IPS DF 4.7 (cell line): ENCODE results near the gene CBFA2T3.

Experiments
- DNase-seq: peaks from one replicate; pipeline ENCODE4 v3.0.0-alpha.2; 2013; ENCODE audit warnings: low spot score; ENCODE audit errors: extremely low read depth

CBFA2T3 gene

GRCh38 chr16:88977812-88978607, 1.0 kb upstream of the CBFA2T3 start:
- DNase-seq: no peak

- DNase-seq: no peak
Measured at GRCh38 chr16:88976366-88977017, 515 bp downstream of the CBFA2T3 start.

- no peak for DNase-seq
Measured at GRCh38 chr16:88975511-88976061, 1.4 kb downstream of the CBFA2T3 start.

GRCh38 chr16:88974916-88975215, 2.1 kb downstream of the CBFA2T3 start:
- no peak for DNase-seq

GRCh38 chr16:88974080-88974915, 2.7 kb downstream of the CBFA2T3 start:
- DNase-seq: no peak

GRCh38 chr16:88973415-88974050, 3.5 kb downstream of the CBFA2T3 start:
- no peak for DNase-seq

- DNase-seq: no peak
Measured at GRCh38 chr16:88973007-88973410, 4.0 kb downstream of the CBFA2T3 start.

GRCh38 chr16:88972349-88972748, 4.7 kb downstream of the CBFA2T3 start:
- DNase-seq: no peak

- DNase-seq: no peak
Measured at GRCh38 chr16:88971371-88972097, 5.5 kb downstream of the CBFA2T3 start.

- no peak for DNase-seq
Measured at GRCh38 chr16:88970539-88971065, 6.4 kb downstream of the CBFA2T3 start.

- no peak for DNase-seq
Measured at GRCh38 chr16:88970050-88970449, 7.0 kb downstream of the CBFA2T3 start.

- no peak for DNase-seq
Measured at GRCh38 chr16:88969361-88969831, 7.6 kb downstream of the CBFA2T3 start.

- no peak for DNase-seq
Measured at GRCh38 chr16:88968589-88969280, 8.3 kb downstream of the CBFA2T3 start.

- DNase-seq: no peak
Measured at GRCh38 chr16:88967830-88968588, 9.0 kb downstream of the CBFA2T3 start.

GRCh38 chr16:88966986-88967829, 9.8 kb downstream of the CBFA2T3 start:
- DNase-seq: no peak

- no peak for DNase-seq
Measured at GRCh38 chr16:88965826-88966480, 11.1 kb downstream of the CBFA2T3 start.

GRCh38 chr16:88965411-88965810, 11.6 kb downstream of the CBFA2T3 start:
- no peak for DNase-seq

GRCh38 chr16:88964636-88965035, 12.4 kb downstream of the CBFA2T3 start:
- no peak for DNase-seq
